Loucy (cell line): ENCODE results near the gene FBXW12.

ENCODE experiments used
- H2AFZ ChIP-seq: fragments of 200-600 bp; sonication (generic); 2 replicates; pipeline ENCODE4 v1.6.0; 2016; ENCODE audit warnings: antibody characterized with exemption, mild to moderate bottlenecking, low read length, moderate library complexity
- H3F3A ChIP-seq: fragments of 200-600 bp; 2 replicates; pipeline ENCODE4 v1.6.0; 2016; ENCODE audit warnings: antibody characterized with exemption, low read depth, mild to moderate bottlenecking
- H3K27me3 ChIP-seq: fragments of 200-600 bp; sonication (generic); 2 replicates; pipeline ENCODE4 v1.6.1; 2014; ENCODE audit warnings: low read length, mild to moderate bottlenecking; ENCODE audit not compliant: insufficient read depth, poor library complexity, severe bottlenecking
- H3K36me3 ChIP-seq: fragments of 200-600 bp; sonication (generic); 2 replicates; pipeline ENCODE4 v1.6.1; 2016; ENCODE audit warnings: low read length; ENCODE audit not compliant: insufficient read depth
- H3K4me1 ChIP-seq: fragments of 200-600 bp; sonication (generic); 2 replicates; pipeline ENCODE4 v1.5.1; 2014; ENCODE audit warnings: low read length, mild to moderate bottlenecking; ENCODE audit not compliant: insufficient read depth, poor library complexity, severe bottlenecking
- H3K4me2 ChIP-seq: fragments of 200-600 bp; sonication (generic); 2 replicates; pipeline ENCODE4 v1.6.0; 2014; ENCODE audit warnings: antibody characterized with exemption, low read length, low read depth, mild to moderate bottlenecking; ENCODE audit not compliant: poor library complexity, severe bottlenecking
- H3K4me3 ChIP-seq: fragments of 200-600 bp; sonication (generic); 2 replicates; pipeline ENCODE4 v1.5.1; 2014; ENCODE audit warnings: low read length, mild to moderate bottlenecking, mixed read lengths; ENCODE audit not compliant: poor library complexity, severe bottlenecking
- H3K79me2 ChIP-seq: fragments of 200-600 bp; sonication (generic); 2 replicates; pipeline ENCODE4 v1.6.1; 2014; ENCODE audit warnings: low read length; ENCODE audit not compliant: insufficient read depth
- H3K9ac ChIP-seq: fragments of 200-600 bp; sonication (generic); 2 replicates; pipeline ENCODE4 v1.6.0; 2014; ENCODE audit warnings: mild to moderate bottlenecking, low read depth, low read length, moderate library complexity; ENCODE audit not compliant: poor library complexity, severe bottlenecking
- H3K9me2 ChIP-seq: fragments of 200-600 bp; sonication (generic); replicated peaks from 2 replicates; pipeline ENCODE4 v1.6.1; 2016; ENCODE audit warnings: low read depth, low read length, mixed read lengths
- H3K9me3 ChIP-seq: fragments of 200-600 bp; sonication (generic); 2 replicates; pipeline ENCODE4 v1.6.1; 2014; ENCODE audit warnings: mild to moderate bottlenecking, antibody characterized with exemption, low read length, low read depth; ENCODE audit not compliant: insufficient read depth
- H4K20me1 ChIP-seq: fragments of 200-600 bp; sonication (generic); 2 replicates; pipeline ENCODE4 v1.6.0; 2014; ENCODE audit warnings: antibody characterized with exemption, low read length, mild to moderate bottlenecking; ENCODE audit not compliant: insufficient read depth, poor library complexity, severe bottlenecking
- CTCF ChIP-seq: fragments of 200-600 bp; sonication (generic); conservative IDR thresholded peaks from 2 replicates; pipeline ENCODE4 v1.5.1; 2014; ENCODE audit warnings: mild to moderate bottlenecking, antibody characterized with exemption, low read length
- EZH2phosphoT487 ChIP-seq: fragments of 200-600 bp; IDR thresholded peaks from 2 replicates; pipeline ENCODE4 v1.6.1; 2018; ENCODE audit warnings: antibody characterized with exemption, mild to moderate bottlenecking, moderate library complexity, borderline replicate concordance

FBXW12 gene

GRCh38 chr3:48408823-48409281, 36.8 kb downstream of the FBXW12 start:
- Histone ChIP-seq H3K9ac (no peak overlapping the region), H3K9me3 (no peaks in the 10 kb centered on the region), H3K36me3 (peaks cover 76% of the 10 kb centered on the region; the same call in 1 of the 2 replicates), H3K27me3 (no peaks in the 10 kb centered on the region), H3K4me3 (no peak overlapping the region), H3K9me2 (no peaks in the 10 kb centered on the region), H2AFZ (no peak overlapping the region), H3K79me2 (no peaks in the 10 kb centered on the region), H4K20me1 (no peaks in the 10 kb centered on the region), H3F3A (no peaks in the 10 kb centered on the region), H3K4me1 (peaks cover 17% of the 10 kb centered on the region), H3K4me2 (no peak overlapping the region)
- no peak for TF ChIP-seq EZH2phosphoT487
- TF ChIP-seq CTCF = peak; percentile 55

GRCh38 chr3:48409291-48410201, 37.5 kb downstream of the FBXW12 start:
- Histone ChIP-seq H2AFZ (no peak overlapping the region), H3K79me2 (no peaks in the 10 kb centered on the region), H3K27me3 (no peaks in the 10 kb centered on the region), H3K9me3 (no peaks in the 10 kb centered on the region), H3K4me3 (no peak overlapping the region), H3K9me2 (no peaks in the 10 kb centered on the region), H3K36me3 (peaks cover 76% of the 10 kb centered on the region; the same call in 1 of the 2 replicates), H3K4me2 (no peak overlapping the region), H3K4me1 (peaks cover 17% of the 10 kb centered on the region), H4K20me1 (no peaks in the 10 kb centered on the region), H3F3A (no peaks in the 10 kb centered on the region), H3K9ac (no peak overlapping the region)
- TF ChIP-seq EZH2phosphoT487 (no peak), CTCF (no peak)

- no peaks in the 10 kb centered on the region for H3F3A ChIP-seq
- H3K9me2 ChIP-seq = no peaks in the 10 kb centered on the region
- H3K9ac ChIP-seq = no peak overlapping the region
- no peaks in the 10 kb centered on the region for H3K79me2 ChIP-seq
- H3K27me3 ChIP-seq = no peaks in the 10 kb centered on the region
- no peaks in the 10 kb centered on the region for H4K20me1 ChIP-seq
- TF ChIP-seq EZH2phosphoT487 (no peak), CTCF (no peak)
- H3K36me3 ChIP-seq = peaks cover 77% of the 10 kb centered on the region; the same call in 1 of the 2 replicates
- no peak overlapping the region for H2AFZ ChIP-seq
- H3K9me3 ChIP-seq = no peaks in the 10 kb centered on the region
- peaks cover 17% of the 10 kb centered on the region for H3K4me1 ChIP-seq
- no peak overlapping the region for H3K4me2 ChIP-seq
- no peak overlapping the region for H3K4me3 ChIP-seq
Measured at GRCh38 chr3:48410205-48411040, 38.4 kb downstream of the FBXW12 start.
